NCI-H2107 (cell line): ENCODE measurements around the gene ZNF335.

Experiments used
- DNase-seq: peaks from one replicate; lab custom pipeline; 2025; lab: John Stamatoyannopoulos, UW

ZNF335 gene, protein sequence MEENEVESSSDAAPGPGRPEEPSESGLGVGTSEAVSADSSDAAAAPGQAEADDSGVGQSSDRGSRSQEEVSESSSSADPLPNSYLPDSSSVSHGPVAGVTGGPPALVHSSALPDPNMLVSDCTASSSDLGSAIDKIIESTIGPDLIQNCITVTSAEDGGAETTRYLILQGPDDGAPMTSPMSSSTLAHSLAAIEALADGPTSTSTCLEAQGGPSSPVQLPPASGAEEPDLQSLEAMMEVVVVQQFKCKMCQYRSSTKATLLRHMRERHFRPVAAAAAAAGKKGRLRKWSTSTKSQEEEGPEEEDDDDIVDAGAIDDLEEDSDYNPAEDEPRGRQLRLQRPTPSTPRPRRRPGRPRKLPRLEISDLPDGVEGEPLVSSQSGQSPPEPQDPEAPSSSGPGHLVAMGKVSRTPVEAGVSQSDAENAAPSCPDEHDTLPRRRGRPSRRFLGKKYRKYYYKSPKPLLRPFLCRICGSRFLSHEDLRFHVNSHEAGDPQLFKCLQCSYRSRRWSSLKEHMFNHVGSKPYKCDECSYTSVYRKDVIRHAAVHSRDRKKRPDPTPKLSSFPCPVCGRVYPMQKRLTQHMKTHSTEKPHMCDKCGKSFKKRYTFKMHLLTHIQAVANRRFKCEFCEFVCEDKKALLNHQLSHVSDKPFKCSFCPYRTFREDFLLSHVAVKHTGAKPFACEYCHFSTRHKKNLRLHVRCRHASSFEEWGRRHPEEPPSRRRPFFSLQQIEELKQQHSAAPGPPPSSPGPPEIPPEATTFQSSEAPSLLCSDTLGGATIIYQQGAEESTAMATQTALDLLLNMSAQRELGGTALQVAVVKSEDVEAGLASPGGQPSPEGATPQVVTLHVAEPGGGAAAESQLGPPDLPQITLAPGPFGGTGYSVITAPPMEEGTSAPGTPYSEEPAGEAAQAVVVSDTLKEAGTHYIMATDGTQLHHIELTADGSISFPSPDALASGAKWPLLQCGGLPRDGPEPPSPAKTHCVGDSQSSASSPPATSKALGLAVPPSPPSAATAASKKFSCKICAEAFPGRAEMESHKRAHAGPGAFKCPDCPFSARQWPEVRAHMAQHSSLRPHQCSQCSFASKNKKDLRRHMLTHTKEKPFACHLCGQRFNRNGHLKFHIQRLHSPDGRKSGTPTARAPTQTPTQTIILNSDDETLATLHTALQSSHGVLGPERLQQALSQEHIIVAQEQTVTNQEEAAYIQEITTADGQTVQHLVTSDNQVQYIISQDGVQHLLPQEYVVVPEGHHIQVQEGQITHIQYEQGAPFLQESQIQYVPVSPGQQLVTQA (N-terminal part only)

DNA sequence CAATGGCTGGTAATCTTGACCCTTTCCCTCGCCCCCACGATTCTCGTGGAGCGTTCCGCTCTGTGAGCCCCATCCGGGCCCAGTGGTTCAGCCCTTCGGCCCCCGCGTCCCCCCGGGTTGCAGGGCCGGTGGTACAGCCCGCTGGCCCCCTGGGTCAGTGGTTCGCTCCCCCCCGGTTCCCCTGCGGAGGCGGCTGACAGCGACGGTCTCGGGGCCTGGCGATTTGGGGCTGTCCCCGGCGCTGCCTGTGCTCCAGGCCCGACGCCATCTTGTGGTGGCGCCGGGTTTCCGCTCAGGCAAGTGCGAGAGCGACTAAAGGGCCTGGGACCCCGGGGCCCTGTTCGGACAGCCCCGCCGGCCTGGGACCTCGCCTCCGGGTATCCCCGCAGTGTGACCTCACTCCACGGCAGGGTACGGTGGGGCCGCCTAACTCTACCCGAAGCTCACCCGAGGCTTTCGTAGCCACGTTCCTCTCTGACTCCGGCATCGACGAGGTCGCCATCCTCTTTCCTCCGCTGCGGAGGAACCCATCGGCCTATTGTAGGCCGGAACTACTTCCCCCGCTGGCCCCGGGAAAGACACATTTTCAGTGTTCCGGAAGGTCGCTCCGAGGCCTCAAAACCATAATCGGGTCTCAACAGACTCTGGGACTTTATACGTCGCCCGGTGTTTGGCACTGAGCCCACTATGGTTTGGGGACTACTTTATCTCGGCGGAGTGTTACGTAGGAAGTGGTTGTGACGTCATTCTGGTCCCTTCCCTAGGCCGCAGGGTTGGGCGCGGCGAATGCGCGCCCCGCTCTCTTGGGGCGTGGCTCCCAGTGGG is at the start of gene ZNF335:
Gene ZNF335, minus strand, starts transcription at position 529 of the 825 bp plus-strand sequence. CDS start 793 bp downstream, outside the sequence.
- DNase-seq, result peak; percentile 78

DNA sequence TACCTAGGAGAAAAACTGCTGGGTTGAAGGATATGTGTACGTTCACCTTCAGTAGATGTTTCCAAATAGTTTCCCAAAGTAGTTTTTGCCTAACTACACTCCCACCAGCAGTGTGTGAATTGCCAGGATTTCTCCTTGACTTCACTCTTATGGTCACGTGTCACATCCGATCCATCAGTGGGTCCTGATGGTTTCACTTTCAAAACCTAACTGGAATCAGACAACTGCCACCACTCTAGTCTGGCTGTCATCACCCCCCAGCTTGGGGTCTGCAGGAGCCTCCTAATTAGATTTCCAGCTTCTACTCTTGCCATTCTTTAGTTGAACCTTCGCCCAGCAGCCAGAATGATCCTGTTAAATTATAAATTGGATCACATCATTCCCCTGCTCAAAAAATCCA is 48.6 kb upstream of the ZNF335 start:
- DNase-seq, result no peak

DNA sequence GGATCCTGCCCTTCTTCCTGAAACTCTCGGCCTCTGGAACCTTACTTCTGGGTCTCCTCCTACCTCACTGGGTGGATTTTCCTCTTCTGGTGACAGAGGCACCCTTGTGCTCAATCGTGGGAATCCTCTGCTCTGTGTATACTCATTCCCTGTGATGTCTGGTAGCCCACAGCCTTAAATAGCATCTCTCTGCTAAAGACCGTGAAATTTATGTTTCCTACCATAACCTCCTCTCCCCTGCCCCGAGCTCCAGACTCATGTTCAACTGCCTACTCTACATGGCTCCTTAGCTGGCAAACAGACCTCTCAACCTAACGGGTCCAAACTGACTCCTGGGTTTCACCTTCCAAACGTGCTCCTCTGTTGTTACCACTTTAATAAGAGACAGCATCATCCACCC is 46.6 kb upstream of the ZNF335 start:
- no peak for DNase-seq

DNA sequence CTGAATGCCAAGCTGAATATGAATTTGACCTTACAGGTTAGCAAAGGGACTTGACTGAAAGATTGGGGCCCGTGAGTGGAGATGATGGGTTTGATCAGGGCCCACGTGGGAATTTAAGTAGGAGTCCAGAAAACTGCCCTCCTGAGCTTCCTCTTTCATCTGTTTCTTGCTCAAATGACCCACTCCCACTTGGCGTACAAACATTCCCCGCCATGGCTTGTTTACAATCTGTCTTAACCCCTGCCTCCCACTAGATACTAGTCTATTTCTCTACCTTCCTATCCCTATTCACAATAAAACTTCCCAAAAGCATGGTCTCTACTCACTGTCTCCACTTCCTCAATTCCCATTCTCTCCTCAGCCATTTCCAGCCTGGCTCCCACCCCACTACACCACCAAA is 46.1 kb upstream of the ZNF335 start:
- no peak for DNase-seq

DNA sequence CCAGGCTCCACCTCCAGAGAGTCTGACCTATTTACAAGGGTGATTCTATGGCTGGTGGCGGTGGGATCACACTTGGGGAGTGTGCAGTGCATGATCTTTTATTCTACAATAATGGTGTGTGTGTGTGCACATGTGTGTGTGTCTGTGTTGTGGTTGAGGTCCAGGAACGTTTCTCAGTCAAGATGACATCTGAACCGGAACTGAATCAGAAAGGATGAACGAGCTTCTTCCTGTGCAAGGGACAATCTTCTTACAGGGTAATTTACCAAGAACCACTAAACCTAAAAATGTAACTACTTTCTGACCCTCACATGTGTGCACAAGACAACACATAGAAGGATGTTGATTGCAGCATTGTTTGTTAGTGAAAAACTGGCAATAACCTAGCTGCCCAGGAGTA is 45.3 kb upstream of the ZNF335 start:
- DNase-seq, result no peak

DNA sequence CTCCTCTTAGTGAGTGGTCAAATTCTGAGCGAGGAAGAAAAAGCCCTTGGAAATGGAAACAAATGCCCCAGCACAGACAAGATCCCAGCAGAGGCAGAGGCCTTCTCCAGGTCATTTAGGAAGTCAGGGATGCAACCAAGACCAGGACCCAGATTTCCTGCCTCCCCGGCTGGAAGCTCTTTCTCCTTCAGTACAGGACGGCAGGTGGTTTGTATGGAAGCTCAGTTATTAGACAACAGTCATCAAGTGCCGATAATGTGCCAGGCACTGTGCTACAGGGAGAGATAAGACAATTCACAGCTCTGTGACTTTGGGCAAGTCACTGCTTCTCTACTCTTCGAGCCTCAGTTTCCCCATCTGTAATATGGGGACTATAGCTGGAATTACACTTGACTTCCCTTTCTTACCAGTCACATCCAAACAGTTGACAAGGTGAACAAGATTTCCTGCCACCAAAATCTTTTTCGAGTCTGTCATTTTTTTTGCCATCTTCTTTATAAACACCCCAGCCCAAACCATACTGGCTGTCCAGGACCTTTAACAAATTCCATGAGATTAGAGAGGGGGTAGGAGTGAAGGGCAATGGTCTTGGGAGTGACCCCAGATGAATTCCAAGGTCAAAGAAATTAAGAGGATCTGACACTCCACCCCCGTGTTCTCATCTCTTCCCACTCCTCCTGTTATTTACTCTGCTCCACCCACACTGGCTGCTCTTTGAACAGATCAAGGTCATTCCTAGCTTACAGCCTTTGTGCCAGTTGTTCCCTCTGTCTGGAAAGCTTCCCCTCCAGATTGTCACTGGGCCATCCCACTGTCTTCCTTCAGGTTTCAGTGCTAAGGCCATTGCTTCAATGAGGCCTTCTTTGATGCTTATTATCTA is 42.8 kb upstream of the ZNF335 start:
- no peak for DNase-seq

DNA sequence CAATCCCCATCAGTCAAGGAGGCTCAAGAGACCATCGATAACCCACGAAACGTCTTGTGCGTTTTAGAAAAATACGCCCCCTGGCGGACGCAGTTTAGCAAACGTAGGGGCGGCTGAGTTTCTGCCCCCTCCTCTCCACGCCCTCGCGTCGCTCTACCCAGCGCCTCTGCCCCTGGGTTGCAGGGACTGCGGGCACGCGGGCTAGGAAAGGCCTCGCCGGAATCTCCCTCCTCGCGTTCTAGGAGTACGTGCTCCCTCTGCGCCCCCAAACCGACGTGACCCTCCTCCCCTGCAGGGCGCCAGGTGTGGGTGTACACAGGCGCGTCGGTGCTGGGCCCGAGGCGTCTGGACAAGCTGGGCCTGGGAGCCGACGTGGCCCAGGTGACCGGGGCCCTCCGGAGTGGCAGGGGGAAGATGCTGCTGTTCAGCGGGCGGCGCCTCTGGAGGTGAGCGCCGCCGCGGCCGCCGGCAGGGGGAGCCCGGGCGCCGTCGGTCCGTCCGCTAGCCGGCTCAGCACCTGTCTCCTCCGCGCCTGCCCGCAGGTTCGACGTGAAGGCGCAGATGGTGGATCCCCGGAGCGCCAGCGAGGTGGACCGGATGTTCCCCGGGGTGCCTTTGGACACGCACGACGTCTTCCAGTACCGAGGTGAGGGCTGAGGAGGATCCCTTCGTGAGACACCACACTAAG is 42.0 kb upstream of the ZNF335 start:
- peak; percentile 50 for DNase-seq

DNA sequence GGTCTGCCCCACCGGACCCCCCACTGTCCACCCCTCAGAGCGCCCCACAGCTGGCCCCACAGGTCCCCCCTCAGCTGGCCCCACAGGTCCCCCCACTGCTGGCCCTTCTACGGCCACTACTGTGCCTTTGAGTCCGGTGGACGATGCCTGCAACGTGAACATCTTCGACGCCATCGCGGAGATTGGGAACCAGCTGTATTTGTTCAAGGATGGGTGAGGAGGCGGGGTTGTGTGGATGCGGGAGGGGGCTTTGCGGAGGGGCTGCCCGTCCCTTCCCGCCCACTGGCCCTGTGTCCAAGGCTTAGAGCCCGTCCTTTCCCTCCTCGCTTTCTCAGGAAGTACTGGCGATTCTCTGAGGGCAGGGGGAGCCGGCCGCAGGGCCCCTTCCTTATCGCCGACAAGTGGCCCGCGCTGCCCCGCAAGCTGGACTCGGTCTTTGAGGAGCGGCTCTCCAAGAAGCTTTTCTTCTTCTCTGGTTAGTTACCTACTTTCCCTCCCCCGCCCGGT is 41.4 kb upstream of the ZNF335 start:
- no peak for DNase-seq

DNA sequence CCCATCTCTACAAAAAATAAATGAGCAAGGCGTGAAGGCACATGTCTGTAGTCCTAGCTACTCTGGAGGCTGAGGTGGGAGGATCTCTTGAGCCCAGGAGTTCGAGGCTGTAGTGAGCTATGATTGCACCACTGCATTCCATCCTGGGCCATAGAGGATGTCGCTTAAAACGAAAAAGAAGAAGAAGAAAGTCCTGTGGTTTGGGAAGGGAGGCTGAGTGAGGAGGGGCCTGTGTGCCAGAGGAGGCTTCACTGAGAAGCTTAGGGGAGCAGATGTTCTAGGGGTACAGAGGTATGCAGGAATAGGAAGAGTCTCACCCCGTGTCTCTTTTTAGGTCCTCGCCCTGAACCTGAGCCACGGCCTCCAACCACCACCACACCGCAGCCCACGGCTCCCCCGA is 40.9 kb upstream of the ZNF335 start:
- no peak for DNase-seq

DNA sequence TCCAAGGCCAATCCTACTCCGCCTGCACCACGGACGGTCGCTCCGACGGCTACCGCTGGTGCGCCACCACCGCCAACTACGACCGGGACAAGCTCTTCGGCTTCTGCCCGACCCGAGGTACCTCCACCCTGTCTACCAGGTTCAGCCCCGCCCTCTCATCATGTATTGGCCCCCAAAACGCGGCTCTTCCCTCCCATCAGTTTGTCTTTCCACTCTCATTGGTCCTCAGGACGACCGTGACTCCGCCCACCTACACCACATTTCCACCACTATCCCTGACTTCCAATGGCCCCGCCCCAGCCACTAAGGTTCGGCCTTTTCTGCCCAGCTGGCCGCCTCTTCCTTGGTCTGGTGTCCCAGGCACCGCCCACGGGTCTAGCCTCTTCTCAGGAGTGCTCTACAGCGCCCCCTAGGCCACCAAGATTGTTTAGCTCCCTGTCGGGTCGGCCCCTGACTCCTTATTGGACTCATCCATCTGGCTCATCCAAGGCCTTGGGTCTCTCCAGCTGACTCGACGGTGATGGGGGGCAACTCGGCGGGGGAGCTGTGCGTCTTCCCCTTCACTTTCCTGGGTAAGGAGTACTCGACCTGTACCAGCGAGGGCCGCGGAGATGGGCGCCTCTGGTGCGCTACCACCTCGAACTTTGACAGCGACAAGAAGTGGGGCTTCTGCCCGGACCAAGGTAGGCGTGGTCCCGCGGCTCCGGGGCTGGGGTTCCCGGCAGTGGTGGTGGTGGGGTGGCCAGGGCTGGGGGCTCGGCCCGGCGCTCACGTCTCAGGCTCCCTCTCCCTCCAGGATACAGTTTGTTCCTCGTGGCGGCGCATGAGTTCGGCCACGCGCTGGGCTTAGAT is 39.9 kb upstream of the ZNF335 start:
- DNase-seq, result no peak

DNA sequence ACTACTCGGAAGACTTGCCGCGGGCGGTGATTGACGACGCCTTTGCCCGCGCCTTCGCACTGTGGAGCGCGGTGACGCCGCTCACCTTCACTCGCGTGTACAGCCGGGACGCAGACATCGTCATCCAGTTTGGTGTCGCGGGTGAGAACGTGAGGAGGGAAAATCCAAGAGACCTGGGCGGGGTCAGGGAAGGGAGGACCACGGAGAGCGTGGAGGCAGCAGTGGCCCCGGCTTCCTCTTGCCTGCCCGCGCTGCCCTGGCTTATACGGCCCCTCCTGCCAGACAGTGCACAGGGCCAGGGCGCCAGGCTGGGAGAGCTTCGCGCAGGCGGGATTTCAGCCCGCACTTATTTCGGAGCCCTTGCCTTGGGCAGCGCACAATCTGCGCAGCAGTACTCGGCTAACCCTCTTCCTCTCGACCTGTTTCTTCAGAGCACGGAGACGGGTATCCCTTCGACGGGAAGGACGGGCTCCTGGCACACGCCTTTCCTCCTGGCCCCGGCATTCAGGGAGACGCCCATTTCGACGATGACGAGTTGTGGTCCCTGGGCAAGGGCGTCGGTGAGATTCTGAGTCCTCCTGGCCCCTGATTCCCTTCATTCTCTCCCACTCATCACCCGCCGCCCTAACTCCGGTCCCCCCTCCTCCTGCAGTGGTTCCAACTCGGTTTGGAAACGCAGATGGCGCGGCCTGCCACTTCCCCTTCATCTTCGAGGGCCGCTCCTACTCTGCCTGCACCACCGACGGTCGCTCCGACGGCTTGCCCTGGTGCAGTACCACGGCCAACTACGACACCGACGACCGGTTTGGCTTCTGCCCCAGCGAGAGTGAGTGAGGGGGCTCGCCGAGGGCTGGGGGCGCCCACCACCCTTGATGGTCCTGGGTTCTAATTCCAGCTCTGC is 38.7 kb upstream of the ZNF335 start:
- no peak for DNase-seq

DNA sequence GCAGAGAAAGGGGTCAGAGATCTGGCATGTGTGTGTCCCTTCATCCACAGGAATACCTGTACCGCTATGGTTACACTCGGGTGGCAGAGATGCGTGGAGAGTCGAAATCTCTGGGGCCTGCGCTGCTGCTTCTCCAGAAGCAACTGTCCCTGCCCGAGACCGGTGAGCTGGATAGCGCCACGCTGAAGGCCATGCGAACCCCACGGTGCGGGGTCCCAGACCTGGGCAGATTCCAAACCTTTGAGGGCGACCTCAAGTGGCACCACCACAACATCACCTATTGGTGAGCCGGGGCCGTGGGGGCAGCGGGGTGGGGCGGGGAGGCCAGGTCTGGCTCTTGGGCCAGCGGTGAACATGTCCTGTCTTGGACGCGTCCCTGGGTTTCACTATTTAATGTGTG is 37.8 kb upstream of the ZNF335 start:
- no peak for DNase-seq

DNA sequence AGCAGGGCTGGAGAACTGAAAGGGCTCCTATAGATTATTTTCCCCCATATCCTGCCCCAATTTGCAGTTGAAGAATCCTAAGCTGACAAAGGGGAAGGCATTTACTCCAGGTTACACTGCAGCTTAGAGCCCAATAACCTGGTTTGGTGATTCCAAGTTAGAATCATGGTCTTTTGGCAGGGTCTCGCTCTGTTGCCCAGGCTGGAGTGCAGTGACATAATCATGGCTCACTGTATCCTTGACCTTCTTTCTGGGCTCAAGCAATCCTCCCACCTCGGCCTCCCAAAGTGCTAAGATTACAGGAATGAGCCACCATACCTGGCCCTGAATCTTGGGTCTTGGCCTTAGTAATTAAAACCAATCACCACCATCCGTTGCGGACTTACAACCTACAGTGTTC is 35.7 kb upstream of the ZNF335 start:
- no peak for DNase-seq

DNA sequence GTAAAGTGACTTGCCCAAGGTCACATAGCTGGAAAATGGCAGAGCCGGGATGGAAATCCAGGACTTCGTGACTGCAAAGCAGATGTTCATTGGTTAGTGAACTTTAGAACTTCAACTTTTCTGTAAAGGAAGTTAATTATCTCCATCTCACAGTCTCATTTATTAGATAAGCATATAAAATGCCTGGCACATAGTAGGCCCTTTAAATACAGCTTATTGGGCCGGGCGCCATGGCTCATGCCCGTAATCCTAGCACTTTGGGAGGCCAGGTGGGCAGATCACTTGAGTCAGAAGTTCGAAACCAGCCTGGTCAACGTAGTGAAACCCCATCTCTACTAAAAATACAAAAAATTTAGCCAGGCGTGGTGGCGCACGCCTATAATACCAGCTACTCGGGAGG is 35.0 kb upstream of the ZNF335 start:
- DNase-seq, result no peak

DNA sequence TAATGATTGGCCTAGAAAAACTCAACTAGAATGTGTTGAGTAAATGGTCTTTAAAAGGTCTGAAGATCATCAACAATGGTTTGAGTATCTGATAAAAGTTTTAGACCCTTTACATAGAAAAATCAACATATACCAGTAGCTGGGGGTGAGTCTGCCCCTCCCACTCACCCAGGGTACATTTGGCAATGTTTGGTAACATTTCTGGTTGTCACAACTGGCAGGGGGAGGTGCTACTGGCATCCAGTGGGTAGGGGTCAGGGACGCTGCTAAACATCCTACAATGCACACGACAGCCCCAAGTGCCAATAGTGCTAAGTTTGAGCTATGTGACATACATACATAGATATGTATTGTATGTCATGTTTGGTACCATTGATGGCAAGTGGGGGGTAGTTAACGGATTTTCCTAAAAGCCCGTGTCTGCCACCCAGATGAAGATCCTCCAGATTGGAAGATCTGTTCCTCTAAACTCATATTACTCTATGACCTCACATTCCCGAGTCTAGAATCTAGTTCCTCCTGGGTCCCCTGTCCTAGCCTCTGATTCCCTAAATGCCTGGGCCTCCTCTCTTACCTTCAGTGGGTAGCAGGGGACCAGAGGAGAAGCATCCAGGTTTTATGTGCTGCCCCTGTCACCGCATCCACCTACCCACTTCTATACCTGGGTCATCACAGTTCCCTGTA is 34.2 kb upstream of the ZNF335 start:
- DNase-seq, result no peak

DNA sequence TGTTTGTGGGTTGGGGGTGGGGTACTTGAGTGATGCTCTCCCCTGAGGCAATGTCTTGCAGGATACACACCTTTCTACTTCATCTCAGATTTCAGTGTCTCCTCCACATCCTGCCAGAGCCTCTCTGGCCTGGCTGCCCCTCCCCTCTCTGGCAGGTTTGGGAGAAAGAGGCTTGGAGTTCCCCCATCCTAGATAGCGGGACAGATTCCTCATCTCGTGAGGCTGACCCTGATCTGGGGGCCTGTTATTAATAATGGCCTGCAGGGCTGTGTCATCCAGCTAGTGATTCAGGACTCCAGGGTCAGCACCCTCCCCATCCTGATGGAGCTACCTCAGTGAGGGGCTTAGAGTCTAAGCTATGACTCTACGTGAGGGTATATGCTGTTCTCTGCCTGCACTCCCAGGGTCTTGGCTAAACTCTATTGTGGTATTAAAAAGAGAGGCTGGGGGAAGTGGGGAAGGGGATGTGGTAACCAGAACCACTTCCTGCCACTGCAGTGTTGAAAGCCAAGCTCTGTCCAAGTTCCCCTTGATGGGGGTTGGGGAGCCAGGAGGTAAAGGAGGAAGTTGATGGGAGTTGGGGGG is 33.0 kb upstream of the ZNF335 start:
- DNase-seq, result no peak

DNA sequence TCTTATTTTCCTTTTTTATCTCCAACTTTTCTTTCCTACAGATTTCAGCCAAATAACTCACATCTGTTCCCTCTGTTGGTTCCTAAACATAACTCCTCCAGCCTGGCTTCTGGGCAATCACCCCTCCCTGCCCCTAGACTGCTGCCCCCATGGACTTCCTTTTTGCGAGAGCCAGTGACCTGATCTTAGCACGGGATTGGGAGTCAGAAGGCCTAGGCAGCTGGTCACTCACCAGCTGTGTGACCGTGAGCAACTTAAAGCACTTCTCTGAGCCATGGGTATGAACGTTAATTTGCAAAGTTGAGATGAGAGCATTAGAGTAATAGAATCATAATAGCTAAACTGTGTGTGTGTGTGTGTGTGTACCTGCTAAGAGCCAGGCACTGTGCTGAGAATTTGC is 32.2 kb upstream of the ZNF335 start:
- no peak for DNase-seq
